ENCODE results near the gene XBP1.
"Not testable (repeated sequence)": the region's sequence is repeated elsewhere in the genome, so short reads cannot be mapped to it uniquely, and the experiment has no call there.

DNA sequence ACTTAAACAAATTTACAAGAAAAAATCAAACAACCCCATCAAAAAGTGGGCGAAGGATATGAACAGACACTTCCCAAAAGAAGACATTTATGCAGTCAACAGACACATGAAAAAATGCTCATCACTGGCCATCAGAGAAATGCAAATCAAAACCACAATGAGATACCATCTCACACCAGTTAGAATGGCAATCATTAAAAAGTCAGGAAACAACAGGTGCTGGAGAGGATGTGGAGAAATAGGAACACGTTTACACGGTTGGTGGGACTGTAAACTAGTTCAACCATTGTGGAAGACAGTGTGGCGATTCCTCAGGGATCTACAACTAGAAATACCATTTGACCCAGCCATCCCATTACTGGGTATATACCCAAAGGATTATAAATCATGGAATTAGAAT is 26.1 kb upstream of the XBP1 start:
- TF ChIP-seq, protein P1, sequence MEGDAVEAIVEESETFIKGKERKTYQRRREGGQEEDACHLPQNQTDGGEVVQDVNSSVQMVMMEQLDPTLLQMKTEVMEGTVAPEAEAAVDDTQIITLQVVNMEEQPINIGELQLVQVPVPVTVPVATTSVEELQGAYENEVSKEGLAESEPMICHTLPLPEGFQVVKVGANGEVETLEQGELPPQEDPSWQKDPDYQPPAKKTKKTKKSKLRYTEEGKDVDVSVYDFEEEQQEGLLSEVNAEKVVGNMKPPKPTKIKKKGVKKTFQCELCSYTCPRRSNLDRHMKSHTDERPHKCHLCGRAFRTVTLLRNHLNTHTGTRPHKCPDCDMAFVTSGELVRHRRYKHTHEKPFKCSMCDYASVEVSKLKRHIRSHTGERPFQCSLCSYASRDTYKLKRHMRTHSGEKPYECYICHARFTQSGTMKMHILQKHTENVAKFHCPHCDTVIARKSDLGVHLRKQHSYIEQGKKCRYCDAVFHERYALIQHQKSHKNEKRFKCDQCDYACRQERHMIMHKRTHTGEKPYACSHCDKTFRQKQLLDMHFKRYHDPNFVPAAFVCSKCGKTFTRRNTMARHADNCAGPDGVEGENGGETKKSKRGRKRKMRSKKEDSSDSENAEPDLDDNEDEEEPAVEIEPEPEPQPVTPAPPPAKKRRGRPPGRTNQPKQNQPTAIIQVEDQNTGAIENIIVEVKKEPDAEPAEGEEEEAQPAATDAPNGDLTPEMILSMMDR (IDR thresholded peaks at IDR 0.05): not testable (repeated sequence)
- TF ChIP-seq POLR2A (IDR thresholded peaks at IDR 0.05): not testable (repeated sequence)

Data from testis (tissue), 2 donors.